CD14-positive monocyte (primary cell): ENCODE data around the gene ING2. TPM values are rescaled to one million over a fixed set of nuclear protein-coding genes. Genes with fewer than 3 reads are reported as not detected.

ENCODE experiments used
- DNase-seq, 3 donors: peaks; one replicate each; pipeline ENCODE4 v3.0.0-alpha.2; 2011 to 2022
- H2AFZ ChIP-seq: 2 replicates; pipeline ENCODE4 v1.6.0; 2012; ENCODE audit warnings: mild to moderate bottlenecking, low read depth, low read length, inconsistent platforms; ENCODE audit not compliant: insufficient read depth, poor library complexity, severe bottlenecking
- H3K27ac ChIP-seq, 2 donors: 1 replicate in 1 of 2; 2 replicates in 1 of 2; pipeline ENCODE4 v1.5.1; 2012 to 2013; ENCODE audit warnings: low read length in 2 of 2, control low read depth in 1 of 2, inconsistent platforms in 1 of 2, low read depth in 1 of 2, mild to moderate bottlenecking in 1 of 2
- H3K27me3 ChIP-seq, 2 donors: one replicate each; pipeline versions ENCODE4 v1.6.0 to v1.6.1; 2011 to 2013; ENCODE audit warnings: low read length in 2 of 2; ENCODE audit not compliant: control insufficient read depth in 2 of 2, insufficient read depth in 2 of 2
- H3K36me3 ChIP-seq, 2 donors: replicated peaks in 1 of 2; 1 replicate in 1 of 2; 2 replicates in 1 of 2; pipeline versions ENCODE4 v1.5.1 to v1.6.1; 2012 to 2013; ENCODE audit warnings: low read length in 2 of 2, control low read depth in 1 of 2, inconsistent platforms in 1 of 2, mild to moderate bottlenecking in 1 of 2; ENCODE audit not compliant: insufficient read depth in 2 of 2, control insufficient read depth in 1 of 2
- H3K4me1 ChIP-seq, 2 donors: 1 replicate in 1 of 2; 2 replicates in 1 of 2; pipeline versions ENCODE4 v1.5.1 to v1.6.1; 2012 to 2013; ENCODE audit warnings: low read length in 2 of 2, control low read depth in 1 of 2, inconsistent platforms in 1 of 2, mild to moderate bottlenecking in 1 of 2, moderate library complexity in 1 of 2; ENCODE audit not compliant: insufficient read depth in 2 of 2, control insufficient read depth in 1 of 2
- H3K4me2 ChIP-seq: replicated peaks from 2 replicates; pipeline ENCODE3; 2012; ENCODE audit warnings: low read length, moderate library complexity, mild to moderate bottlenecking; ENCODE audit not compliant: poor library complexity, severe bottlenecking; ENCODE audit errors: extremely low read depth
- H3K4me3 ChIP-seq, 3 experiments: fragments of 200-600 bp in 1 of 3; sonication (generic) in 1 of 3; replicated peaks in 1 of 3; 1 replicate in 2 of 3; 2 replicates in 1 of 3; pipeline ENCODE4 v1.5.1; 2011 to 2013; ENCODE audit warnings: low read length in 3 of 3, mild to moderate bottlenecking in 3 of 3, control low read depth in 2 of 3, low read depth in 2 of 3, inconsistent platforms in 1 of 3, moderate library complexity in 1 of 3
- H3K79me2 ChIP-seq: 2 replicates; pipeline ENCODE4 v1.6.0; 2012; ENCODE audit warnings: mild to moderate bottlenecking, control low read depth, inconsistent platforms, low read length, moderate library complexity; ENCODE audit not compliant: insufficient read depth
- H3K9ac ChIP-seq: 2 replicates; pipeline ENCODE4 v1.6.0; 2017; ENCODE audit warnings: low read length, mild to moderate bottlenecking; ENCODE audit not compliant: insufficient read depth, poor library complexity, severe bottlenecking
- H3K9me3 ChIP-seq, 2 donors: replicated peaks in 1 of 2; 1 replicate in 1 of 2; 2 replicates in 1 of 2; pipeline versions ENCODE4 v1.5.1 to v1.6.1; 2012 to 2013; ENCODE audit warnings: low read length in 2 of 2, control low read depth in 1 of 2; ENCODE audit not compliant: control insufficient read depth in 1 of 2, insufficient read depth in 1 of 2
- H4K20me1 ChIP-seq: 2 replicates; pipeline ENCODE4 v1.6.0; 2012; ENCODE audit warnings: mild to moderate bottlenecking, low read length, control low read depth, moderate library complexity; ENCODE audit not compliant: insufficient read depth
- H3K27ac Mint-ChIP-seq, 7 donors: one replicate each; pipeline ENCODE4 v1.8.0; 2020; ENCODE audit warnings: mild to moderate bottlenecking in 7 of 7, mixed read lengths in 7 of 7, moderate library complexity in 6 of 7, inconsistent platforms in 2 of 7
- H3K27me3 Mint-ChIP-seq, 3 donors: one replicate each; pipeline ENCODE4 v1.8.0; 2021 to 2022; ENCODE audit warnings: low read depth in 3 of 3, mild to moderate bottlenecking in 3 of 3, mixed read lengths in 3 of 3, moderate library complexity in 3 of 3, inconsistent platforms in 1 of 3
- H3K36me3 Mint-ChIP-seq, 2 donors: one replicate each; pipeline ENCODE4 v1.8.0; 2020; ENCODE audit warnings: mixed read lengths in 2 of 2, inconsistent platforms in 1 of 2, mild to moderate bottlenecking in 1 of 2
- H3K4me1 Mint-ChIP-seq: one replicate; pipeline ENCODE4 v1.8.0; 2020; ENCODE audit warnings: mild to moderate bottlenecking, mixed read lengths
- H3K4me3 Mint-ChIP-seq, 2 donors: one replicate each; pipeline ENCODE4 v1.8.0; 2020; ENCODE audit warnings: mild to moderate bottlenecking in 2 of 2, mixed read lengths in 2 of 2, moderate library complexity in 1 of 2
- H3K9me3 Mint-ChIP-seq, 7 donors: one replicate each; pipeline ENCODE4 v1.8.0; 2020 to 2022; ENCODE audit warnings: mixed read lengths in 7 of 7, mild to moderate bottlenecking in 6 of 7, moderate library complexity in 6 of 7, inconsistent platforms in 2 of 7
- CTCF ChIP-seq: fragments of 200-600 bp; IDR thresholded peaks from one replicate; pipeline ENCODE4 v1.8.0; 2022; ENCODE audit warnings: antibody characterized with exemption, mild to moderate bottlenecking
- WGBS: methylation state at CpG from one replicate; pipeline ENCODE4 v1.1.5; 2013; ENCODE audit warnings: missing lambda C conversion rate; ENCODE audit not compliant: insufficient coverage; 5-methylcytosine and 5-hydroxymethylcytosine counted together
- intact Hi-C, 2 donors: fragments of 100-400 bp; cut with micrococcal nuclease; formaldehyde crosslinking; loops; one replicate each; pipeline versions ENCODE4 v1.15.0 to v1.15.1; 2023
- polyA plus RNA-seq, 3 donors: library from polyadenylated mRNA; depleted of rRNA in 1 of 3; unstranded in 2 of 3; stranded (reverse) in 1 of 3; fragments of 300-500 nt in 2 of 3; fragments of >200 nt in 1 of 3; fragmentation: Illumina TruSeq in 2 of 3; gene quantifications; 1 replicate in 2 of 3; 2 replicates in 1 of 3; pipeline ENCODE4 v1.2.3, GENCODE V29; 2012 to 2021

The ING2 gene
- polyA plus RNA-seq, 3 donors: 6.6 to 12.2 (median 10.5) TPM

GRCh38 chr4:183544109-183544508 lies 39.3 kb downstream of the ING2 start:
- Histone ChIP-seq H3K36me3 (no peaks in the 10 kb centered on the region), H3K4me2 (no peak overlapping the region), H2AFZ (no peak overlapping the region), H3K9me3 (peaks cover 0 to 4% of the 10 kb centered on the region in 2 donors), H3K4me3 (no peak overlapping the region), H3K79me2 (no peaks in the 10 kb centered on the region), H3K27ac (no peak overlapping the region), H3K4me1 (no peaks in the 10 kb centered on the region), H4K20me1 (no peaks in the 10 kb centered on the region), H3K9ac (no peak overlapping the region), H3K27me3 (no peaks in the 10 kb centered on the region)
- H3K4me1 Mint-ChIP-seq: no peaks in the 10 kb centered on the region
- peak in 1 of 3 donors; percentile 11 for DNase-seq
- intact Hi-C loops: no loop called here
- H3K4me3 Mint-ChIP-seq: no peak overlapping the region
- H3K27me3 Mint-ChIP-seq: peaks cover 0 to 13% (median 2%) of the 10 kb centered on the region in 3 donors
- H3K9me3 Mint-ChIP-seq: peaks cover 6 to 19% (median 14%) of the 10 kb centered on the region in 7 donors
- TF ChIP-seq CTCF: no peak
- no peak overlapping the region for H3K27ac Mint-ChIP-seq
- 89% methylated on average over 4 of the region's 5 CpGs for WGBS
- no peaks in the 10 kb centered on the region for H3K36me3 Mint-ChIP-seq

DNA sequence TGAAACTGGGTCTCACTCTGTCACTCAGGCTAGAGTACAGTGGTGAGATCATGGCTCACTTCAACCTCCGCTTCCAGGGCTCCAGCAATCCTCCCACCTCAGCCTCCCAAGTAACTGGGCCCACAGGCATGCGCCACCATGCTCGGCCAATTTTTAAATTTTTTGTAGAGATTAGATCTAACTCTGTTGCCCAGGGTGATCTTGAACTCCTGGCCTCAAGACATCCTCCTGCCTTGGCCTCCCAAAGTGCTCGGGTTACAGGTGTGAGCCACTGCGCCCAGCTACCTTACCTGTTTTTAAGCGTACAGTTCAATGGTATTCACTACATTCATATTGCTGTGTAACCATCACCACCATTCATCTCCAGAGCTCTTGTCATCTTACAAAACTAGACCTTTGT lies 41.5 kb downstream of the ING2 start:
- Mint-ChIP-seq H3K4me3 (no peak overlapping the region), H3K27me3 (peaks cover 0 to 17% (median 2%) of the 10 kb centered on the region in 3 donors), H3K9me3 (peaks cover 6 to 22% (median 14%) of the 10 kb centered on the region in 7 donors), H3K36me3 (no peaks in the 10 kb centered on the region), H3K27ac (no peak overlapping the region), H3K4me1 (no peaks in the 10 kb centered on the region)
- Histone ChIP-seq H3K27me3 (no peaks in the 10 kb centered on the region), H3K79me2 (no peaks in the 10 kb centered on the region), H3K9ac (no peak overlapping the region), H3K4me2 (no peak overlapping the region), H3K27ac (no peak overlapping the region), H3K36me3 (no peaks in the 10 kb centered on the region), H3K9me3 (peaks cover 0 to 4% of the 10 kb centered on the region in 2 donors), H2AFZ (no peak overlapping the region), H3K4me3 (no peak overlapping the region), H4K20me1 (no peaks in the 10 kb centered on the region), H3K4me1 (no peaks in the 10 kb centered on the region)
- 94% methylated on average over 3 of the region's 6 CpGs for WGBS
- DNase-seq: no peak
- intact Hi-C loops: no loop called here
- no peak for TF ChIP-seq CTCF
